GM12892 (cell line): ENCODE results near the gene PEX14.

Experiments used
- POLR2A ChIP-seq: IDR thresholded peaks from 2 replicates; pipeline ENCODE4 v1.6.1; 2011; ENCODE audit warnings: low read depth, low read length, control low read depth
- POLR2AphosphoS5 ChIP-seq: IDR thresholded peaks from 2 replicates; pipeline ENCODE4 v1.6.1; 2011; ENCODE audit warnings: low read depth, low read length, control low read depth

- no peak for TF ChIP-seq POLR2AphosphoS5
- no peak for TF ChIP-seq POLR2A
These were observed 33.8 kb downstream of the PEX14 start for GRCh38 chr1:10508511-10508951.
